GM18909 (cell line): ENCODE data around the gene CIAO2A.
"Not testable (repeated sequence)": the region's sequence is repeated elsewhere in the genome, so short reads cannot be mapped to it uniquely, and the experiment has no call there.

Experiments used
- ATAC-seq: cut with Tn5 transposase; IDR thresholded peaks from one replicate; pipeline ENCODE4 v1.9.1; 2021; ENCODE audit warnings: mild to moderate bottlenecking; ENCODE audit not compliant: unreplicated experiment, poor library complexity

The CIAO2A gene

GRCh38 chr15:64112904-64113303 lies 19.3 kb upstream of the CIAO2A start:
- ATAC-seq: no peak

GRCh38 chr15:64112073-64112772 lies 18.6 kb upstream of the CIAO2A start:
- ATAC-seq: no peak

GRCh38 chr15:64111679-64112050 lies 18.0 kb upstream of the CIAO2A start:
- ATAC-seq: no peak

- ATAC-seq: peak; percentile 45
Measured at GRCh38 chr15:64110950-64111678, 17.5 kb upstream of the CIAO2A start.

GRCh38 chr15:64110108-64110701 lies 16.6 kb upstream of the CIAO2A start:
- not testable (repeated sequence) for ATAC-seq

GRCh38 chr15:64107337-64107736 lies 13.7 kb upstream of the CIAO2A start:
- ATAC-seq: no peak

- ATAC-seq: no peak
Measured at GRCh38 chr15:64105113-64105704, 11.6 kb upstream of the CIAO2A start.

- no peak for ATAC-seq
Measured at GRCh38 chr15:64102497-64102896, 8.9 kb upstream of the CIAO2A start.

- ATAC-seq: no peak
Measured at GRCh38 chr15:64100958-64101357, 7.3 kb upstream of the CIAO2A start.

GRCh38 chr15:64099379-64099778 lies 5.7 kb upstream of the CIAO2A start:
- ATAC-seq: no peak

GRCh38 chr15:64096668-64097384 lies 3.2 kb upstream of the CIAO2A start:
- no peak for ATAC-seq

- peak; percentile 53 for ATAC-seq
Measured at GRCh38 chr15:64095795-64096667, 2.4 kb upstream of the CIAO2A start, which contains the start of gene SNX1. Gene SNX1, plus strand, starts transcription at chr15:64095982. Its CDS starts 32 bp downstream, at chr15:64096014.

GRCh38 chr15:64095431-64095794 lies 1.8 kb upstream of the CIAO2A start:
- ATAC-seq: no peak

GRCh38 chr15:64092864-64093626 lies 593 bp downstream of the CIAO2A start:
- peak; percentile 24 for ATAC-seq

- ATAC-seq: no peak
Measured at GRCh38 chr15:64092075-64092820, 1.4 kb downstream of the CIAO2A start.

- no peak for ATAC-seq
Measured at GRCh38 chr15:64090527-64090926, 3.1 kb downstream of the CIAO2A start.

- no peak for ATAC-seq
Measured at GRCh38 chr15:64089543-64090280, 3.9 kb downstream of the CIAO2A start.
